GM18499 (cell line): Measurements from ENCODE around the gene FOXQ1.

Experiments used
- ATAC-seq: cut with Tn5 transposase; IDR thresholded peaks from one replicate; pipeline ENCODE4 v1.9.1; 2021; ENCODE audit warnings: moderate number of reproducible peaks; ENCODE audit not compliant: insufficient read depth, unreplicated experiment

The FOXQ1 gene

DNA sequence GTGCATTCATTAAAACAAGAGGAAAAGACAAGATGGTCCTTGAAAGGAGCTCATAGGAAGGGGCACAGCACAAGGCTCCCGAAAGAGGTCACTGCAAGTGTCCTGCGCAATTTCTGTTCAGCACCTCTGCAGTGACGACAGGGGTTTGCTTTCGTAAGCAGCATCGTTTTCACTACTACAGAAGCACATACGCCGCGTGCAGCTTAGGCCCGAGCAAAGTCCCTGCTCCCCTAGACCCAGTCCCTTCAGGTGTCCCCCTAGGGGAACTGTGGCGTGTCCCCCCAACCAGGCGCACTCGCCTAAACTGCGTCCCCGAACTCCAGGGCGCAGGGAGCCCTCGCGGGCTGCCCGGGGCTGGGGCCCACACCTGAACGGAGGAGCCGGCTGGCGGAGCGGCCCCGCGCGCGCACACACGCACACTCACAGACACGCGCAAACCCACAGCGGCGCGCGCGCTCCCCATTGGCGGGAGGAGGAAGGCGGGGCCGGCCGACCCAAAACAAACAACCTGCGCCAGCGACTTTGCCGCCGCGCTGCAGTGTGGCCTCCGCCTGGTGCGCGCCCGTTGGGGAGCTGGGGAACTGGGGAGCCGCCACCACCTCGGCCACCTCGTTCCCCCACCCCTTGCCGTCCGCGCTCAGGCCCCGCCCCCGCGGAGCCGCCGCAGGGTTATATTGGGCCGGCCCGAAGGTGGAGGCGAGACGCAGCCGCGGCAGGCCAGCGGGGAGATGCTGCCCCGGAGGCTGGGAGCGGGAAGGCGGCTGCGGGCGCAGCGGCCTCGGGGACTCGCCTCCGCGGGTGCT lies at the start of gene FOXQ1:
FOXQ1 (plus strand) TSS at position 699 of the 803 bp plus-strand sequence. CDS start 607 bp downstream, outside the sequence.
- ATAC-seq = no peak

GRCh38 chr6:1262704-1263038 lies 49.2 kb upstream of the FOXQ1 start:
- ATAC-seq = no peak

GRCh38 chr6:1263039-1263849 lies 48.7 kb upstream of the FOXQ1 start:
- no peak for ATAC-seq

DNA sequence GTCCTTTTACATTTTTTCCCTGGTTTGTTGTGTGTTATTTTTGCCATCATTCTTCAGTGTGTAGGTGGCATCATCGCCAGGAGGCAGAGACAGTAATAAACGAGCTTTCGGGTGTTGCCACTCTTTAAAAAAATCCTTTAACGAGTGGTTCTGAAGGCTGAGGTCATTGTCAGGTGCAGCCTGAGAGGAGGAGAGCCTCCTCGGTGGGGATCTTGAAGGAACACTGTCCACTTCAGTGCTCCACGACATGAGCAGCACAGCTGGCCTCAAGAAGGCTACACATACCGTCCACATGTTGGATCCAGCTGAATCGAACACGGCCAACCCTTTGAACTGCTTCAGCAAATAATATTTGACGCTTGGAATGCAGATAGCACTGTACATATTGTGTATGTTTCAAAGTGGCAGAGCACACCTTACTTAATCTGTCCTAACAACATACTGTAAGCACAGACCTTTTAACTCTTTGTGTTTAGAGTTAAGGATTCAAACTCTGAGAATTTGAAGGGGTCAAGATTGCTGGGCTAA lies 48.0 kb upstream of the FOXQ1 start:
- no peak for ATAC-seq

- ATAC-seq = no peak
These were observed 47.1 kb upstream of the FOXQ1 start for GRCh38 chr6:1264619-1265445.

GRCh38 chr6:1266686-1267056 lies 45.2 kb upstream of the FOXQ1 start:
- no peak for ATAC-seq

GRCh38 chr6:1267057-1267732 lies 44.7 kb upstream of the FOXQ1 start:
- no peak for ATAC-seq

DNA sequence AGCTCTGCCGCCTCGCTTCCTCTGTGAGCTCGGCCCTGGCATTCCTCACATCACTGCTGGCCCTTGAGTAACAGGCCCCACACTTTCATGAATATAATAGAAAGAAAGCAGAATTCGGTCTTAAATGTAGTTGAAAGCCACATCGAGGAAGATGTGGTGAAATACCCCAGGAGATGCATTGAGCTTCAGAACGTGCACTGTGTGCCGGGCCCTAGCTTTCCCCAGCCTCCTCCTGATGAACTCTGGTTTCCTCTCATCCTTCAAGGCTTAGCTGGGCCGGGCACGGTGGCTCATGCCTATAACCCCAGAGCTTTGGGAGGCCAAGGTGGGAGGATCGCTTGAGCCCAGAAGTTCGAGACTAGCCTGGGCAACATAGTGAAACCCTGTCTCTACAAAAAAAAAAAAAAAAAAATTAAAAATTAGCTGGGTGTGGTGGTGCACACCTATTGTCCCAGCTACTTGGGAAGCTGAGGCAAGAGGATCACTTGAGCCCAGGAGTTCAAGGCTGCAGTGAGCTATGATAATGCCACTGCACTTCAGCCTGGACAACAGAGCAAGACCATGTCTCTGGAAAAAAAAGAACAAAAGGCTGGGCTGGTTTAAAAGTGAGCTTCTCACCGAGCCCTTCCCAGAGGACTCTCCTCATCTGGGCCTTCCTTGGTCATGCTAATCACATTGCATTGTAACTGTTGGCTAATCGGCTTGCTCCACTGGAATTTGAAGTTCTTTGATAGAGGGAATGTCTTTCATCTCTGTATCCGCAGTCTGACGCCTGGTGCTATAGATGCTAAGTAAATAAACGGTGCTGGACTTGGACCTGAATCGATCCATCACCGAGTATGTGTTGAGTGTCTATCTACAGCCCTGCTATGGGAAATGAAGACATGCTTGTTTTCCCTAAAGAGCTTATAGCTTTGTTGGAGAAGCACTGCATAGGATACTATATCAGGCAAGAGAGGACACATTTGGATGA lies 43.8 kb upstream of the FOXQ1 start:
- ATAC-seq = no peak

DNA sequence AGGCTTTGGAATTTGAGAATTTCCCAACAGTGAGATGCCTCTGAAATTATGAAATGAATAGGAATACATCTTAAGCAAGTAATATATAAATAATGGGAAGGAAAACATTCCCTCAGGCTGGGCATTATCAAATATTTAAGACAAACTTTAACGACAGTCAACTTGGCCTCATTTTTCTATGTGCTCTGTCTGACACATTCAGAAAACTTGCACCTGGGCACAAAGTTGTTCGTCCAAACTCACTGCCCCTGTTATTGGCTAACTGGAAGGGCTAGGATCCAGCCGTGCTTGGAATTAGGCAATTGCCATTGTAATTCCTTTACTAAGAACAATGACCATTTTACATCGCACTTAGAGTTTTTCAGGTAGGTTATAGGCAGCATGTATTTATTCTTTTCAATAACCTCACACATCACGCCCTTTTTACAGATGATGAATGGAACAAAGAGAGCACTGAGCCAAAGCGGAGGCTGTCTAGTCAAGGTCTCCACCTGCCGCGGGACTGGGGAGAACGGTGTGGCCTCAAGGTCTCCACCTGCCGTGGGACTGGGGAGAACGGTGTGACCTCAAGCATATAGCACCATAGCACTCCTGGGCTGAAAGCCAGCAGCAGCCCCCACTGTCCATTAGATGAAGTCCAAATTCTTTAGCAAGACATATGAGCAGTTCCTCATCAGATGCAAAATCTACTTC lies 40.7 kb upstream of the FOXQ1 start:
- no peak for ATAC-seq

DNA sequence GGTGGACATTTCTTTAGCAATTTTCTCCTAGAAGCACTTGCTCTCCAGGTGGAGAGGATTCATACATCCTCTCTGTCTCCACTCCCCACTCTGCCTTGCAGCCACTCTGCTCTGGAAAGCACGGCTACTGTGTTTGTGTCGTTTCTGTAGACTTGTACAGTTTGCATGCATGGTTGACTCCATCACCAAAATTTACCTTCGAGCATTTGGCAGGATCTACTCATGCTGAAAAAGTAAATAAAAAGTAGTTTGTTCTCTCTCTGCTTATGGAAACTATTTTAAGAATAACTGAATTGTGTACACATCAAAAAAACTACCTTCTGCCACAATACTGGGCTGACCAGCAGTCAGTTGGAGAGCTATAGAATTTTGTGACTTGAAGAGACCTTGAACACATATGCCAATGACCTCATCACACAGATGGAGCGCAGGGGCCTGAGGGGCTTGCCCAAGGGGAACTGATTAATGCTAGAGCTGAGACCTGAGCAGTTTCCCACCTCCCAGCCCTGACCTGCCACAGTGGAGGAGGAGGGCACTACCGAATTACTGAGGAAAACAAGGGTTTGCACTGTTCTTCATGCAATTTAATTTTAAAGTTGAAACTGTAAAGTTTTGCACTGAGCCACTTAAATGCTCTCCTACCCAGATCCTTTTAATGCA lies 33.7 kb upstream of the FOXQ1 start:
- ATAC-seq = no peak

DNA sequence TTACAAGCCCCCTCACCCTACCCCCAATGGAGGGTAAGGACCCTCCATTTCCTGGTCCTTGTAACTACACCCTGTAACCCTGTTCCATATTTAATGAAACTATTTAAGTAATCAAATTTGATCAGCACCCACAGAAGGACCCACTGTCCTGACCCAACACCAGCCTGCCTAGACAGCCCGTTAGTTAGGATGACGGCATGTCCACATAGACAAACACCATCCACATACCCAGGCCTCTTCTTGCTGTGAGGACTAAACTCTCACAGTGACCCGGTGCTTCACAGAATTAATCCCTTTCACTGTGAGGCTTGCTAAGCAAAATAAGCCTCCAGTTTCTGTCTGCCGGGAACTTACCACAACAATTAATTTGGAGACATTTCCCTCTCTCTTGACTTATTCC lies 32.8 kb upstream of the FOXQ1 start:
- no peak for ATAC-seq

- ATAC-seq = no peak
These were observed 31.1 kb upstream of the FOXQ1 start for GRCh38 chr6:1280666-1281300.

DNA sequence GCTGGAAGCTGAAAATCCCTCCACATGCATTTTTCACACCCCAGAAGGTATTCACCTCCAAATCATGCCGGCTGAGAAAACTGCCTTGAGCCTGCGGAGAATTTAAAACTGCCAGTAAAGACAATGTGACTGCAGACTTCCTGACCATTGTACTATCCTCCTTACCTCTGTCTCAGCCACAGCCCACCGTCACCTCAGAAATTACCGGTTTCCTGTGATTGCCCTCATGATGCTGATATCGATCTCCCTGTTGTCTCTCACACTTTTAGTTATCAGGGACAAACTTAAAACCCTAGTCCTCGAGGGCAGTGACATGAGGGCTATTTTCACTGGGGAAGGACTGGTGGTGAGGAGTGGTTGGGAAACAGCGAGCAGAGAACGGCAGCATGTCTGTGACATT lies 30.2 kb upstream of the FOXQ1 start:
- no peak for ATAC-seq

- no peak for ATAC-seq
These were observed 28.4 kb upstream of the FOXQ1 start for GRCh38 chr6:1283501-1283900.

DNA sequence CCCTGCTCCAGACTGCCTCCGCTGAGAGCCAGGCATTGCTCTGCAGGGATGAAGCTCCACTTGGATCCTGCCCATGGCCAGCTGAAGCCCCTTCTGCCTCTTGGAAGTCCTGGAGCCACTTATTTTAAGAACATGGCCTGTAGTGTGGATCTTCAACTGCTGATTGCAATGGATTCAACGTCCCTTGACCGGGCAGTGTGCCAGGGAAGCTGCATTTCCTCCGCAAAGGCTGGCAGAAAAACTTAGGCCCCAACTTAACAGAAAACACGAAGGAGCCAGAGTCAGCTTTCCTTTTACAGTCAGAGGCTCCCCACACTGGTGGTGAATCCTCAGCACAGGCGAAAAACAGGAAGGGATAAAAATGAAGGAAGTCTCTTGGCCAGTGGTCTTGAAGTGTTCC lies 26.3 kb upstream of the FOXQ1 start:
- ATAC-seq = no peak

DNA sequence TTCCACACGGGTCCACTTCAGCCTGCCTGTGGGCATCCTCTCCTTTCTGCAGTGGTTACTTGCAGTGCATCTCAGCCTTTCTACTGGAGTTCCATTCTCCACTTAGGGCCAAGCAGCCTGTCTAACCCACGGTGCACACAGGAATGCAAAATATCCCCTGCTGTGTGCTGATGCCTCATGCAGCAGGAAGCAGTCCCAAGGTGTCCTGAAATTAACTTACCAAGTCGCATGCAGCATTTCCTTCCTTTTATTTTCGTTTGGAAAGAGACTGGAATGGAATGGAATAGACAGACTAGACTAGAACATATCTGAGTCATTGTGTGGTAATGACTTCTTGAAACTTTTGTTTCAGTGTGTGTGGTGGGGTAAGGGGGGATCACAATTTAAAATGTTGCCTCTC lies 25.9 kb upstream of the FOXQ1 start:
- ATAC-seq = no peak

- ATAC-seq = no peak
These were observed 24.8 kb upstream of the FOXQ1 start for GRCh38 chr6:1287103-1287591.
